HepG2 (cell line): Measurements from ENCODE around the gene ZNF181.

Source experiments
- CREB3 ChIP-seq: sonication (generic); formaldehyde crosslinking; IDR thresholded peaks from 2 replicates; pipeline ENCODE4 v1.5.0; 2020; ENCODE audit warnings: missing genetic modification reagents
- KLF13 ChIP-seq: sonication (generic); formaldehyde crosslinking; IDR thresholded peaks from 2 replicates; pipeline ENCODE4 v1.4.0; 2020; ENCODE audit warnings: mild to moderate bottlenecking, missing genetic modification reagents
- ZNF607 ChIP-seq: sonication (generic); formaldehyde crosslinking; IDR thresholded peaks from 2 replicates; pipeline ENCODE4 v1.5.1; 2020; ENCODE audit warnings: missing genetic modification reagents, mild to moderate bottlenecking, borderline replicate concordance
- TF ChIP-seq, protein P1 (sequence below): IDR thresholded peaks from 2 replicates; pipeline ENCODE4 v1.6.1; 2012; ENCODE audit warnings: inconsistent platforms

GRCh38 chr19:34734537-34735103 lies 577 bp downstream of the ZNF181 start:
- TF ChIP-seq CREB3 (CRISPR knock-in tag) (no peak), KLF13 (CRISPR knock-in tag) (no peak), ZNF607 (CRISPR knock-in tag) (no peak)
- TF ChIP-seq, protein P1, sequence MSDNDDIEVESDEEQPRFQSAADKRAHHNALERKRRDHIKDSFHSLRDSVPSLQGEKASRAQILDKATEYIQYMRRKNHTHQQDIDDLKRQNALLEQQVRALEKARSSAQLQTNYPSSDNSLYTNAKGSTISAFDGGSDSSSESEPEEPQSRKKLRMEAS: no peak
